GM18868 (cell line): ENCODE data around the gene WASHC3.
"Not testable (repeated sequence)": the region's sequence is repeated elsewhere in the genome, so short reads cannot be mapped to it uniquely, and the experiment has no call there.

Experiments
- ATAC-seq: cut with Tn5 transposase; IDR thresholded peaks from one replicate; pipeline ENCODE4 v1.9.1; 2021; ENCODE audit warnings: mild to moderate bottlenecking, moderate library complexity; ENCODE audit not compliant: unreplicated experiment

The WASHC3 gene

GRCh38 chr12:102061560-102062418 is at the start of gene WASHC3:
WASHC3 (minus strand) TSS chr12:102061991; CDS start chr12:102061962, 29 bp downstream.
- ATAC-seq: peak; percentile 91

- ATAC-seq: no peak
Measured at GRCh38 chr12:102110782-102111181, 49.0 kb upstream of the WASHC3 start.

GRCh38 chr12:102107970-102108369 is 46.2 kb upstream of the WASHC3 start:
- no peak for ATAC-seq

GRCh38 chr12:102106905-102107304 is 45.1 kb upstream of the WASHC3 start:
- no peak for ATAC-seq

GRCh38 chr12:102096855-102097254 is 35.1 kb upstream of the WASHC3 start:
- no peak for ATAC-seq

GRCh38 chr12:102095677-102096263 is 34.0 kb upstream of the WASHC3 start:
- ATAC-seq: peak; percentile 74

- no peak for ATAC-seq
Measured at GRCh38 chr12:102093319-102093718, 31.5 kb upstream of the WASHC3 start.

GRCh38 chr12:102089228-102089835 is 27.5 kb upstream of the WASHC3 start:
- not testable (repeated sequence) for ATAC-seq

- no peak for ATAC-seq
Measured at GRCh38 chr12:102080842-102081241, 19.1 kb upstream of the WASHC3 start.

- not testable (repeated sequence) for ATAC-seq
Measured at GRCh38 chr12:102072092-102072491, 10.3 kb upstream of the WASHC3 start.

- ATAC-seq: no peak
Measured at GRCh38 chr12:102069707-102070106, 7.9 kb upstream of the WASHC3 start.

GRCh38 chr12:102067574-102068258 is 5.9 kb upstream of the WASHC3 start:
- ATAC-seq: no peak

GRCh38 chr12:102064476-102064875 is 2.7 kb upstream of the WASHC3 start:
- no peak for ATAC-seq

- no peak for ATAC-seq
Measured at GRCh38 chr12:102063069-102063468, 1.3 kb upstream of the WASHC3 start.

GRCh38 chr12:102062419-102062806 is 622 bp upstream of the WASHC3 start:
- ATAC-seq: no peak

- peak; percentile 49 for ATAC-seq
Measured at GRCh38 chr12:102061096-102061559, 663 bp downstream of the WASHC3 start.

GRCh38 chr12:102059343-102059742 is 2.4 kb downstream of the WASHC3 start:
- ATAC-seq: no peak

GRCh38 chr12:102054345-102054744 is 7.4 kb downstream of the WASHC3 start:
- no peak for ATAC-seq

- ATAC-seq: no peak
Measured at GRCh38 chr12:102053062-102053349, 8.8 kb downstream of the WASHC3 start.

GRCh38 chr12:102052192-102053061 is 9.4 kb downstream of the WASHC3 start:
- ATAC-seq: peak; percentile 5
